ENCODE measurements around the gene GALNT4. TPM values are rescaled to one million over a fixed set of nuclear protein-coding genes. Genes with fewer than 3 reads are reported as not detected.
A peak's percentile ranks its signal among the peaks of the same experiment; 100 is the strongest.

GALNT4 gene
- total and polyA plus RNA-seq, 8 donors: 2.6 to 15.8 (median 5.2) TPM

- intact Hi-C loops (cut with DNase I): no loop called here
- no peaks in the 10 kb centered on the region for H3K36me3 ChIP-seq
- WGBS, 2 donors: 55 to 63% methylated on average over 1 of the region's 1 CpG
- ATAC-seq (no peak), DNase-seq (no peak), FAIRE-seq (no peak)
- no peak for TF ChIP-seq CTCF (IDR thresholded peaks at IDR 0.05)
- H3K9me3 ChIP-seq: no peaks in the 10 kb centered on the region
- H3K27ac ChIP-seq: no peak overlapping the region
- H3K4me1 ChIP-seq: no peaks in the 10 kb centered on the region
- H3K27me3 ChIP-seq: no peaks in the 10 kb centered on the region
- no peak overlapping the region for H3K4me3 ChIP-seq
Measured at GRCh38 chr12:89544022-89544421, 19.4 kb upstream of the GALNT4 start.

- Histone ChIP-seq H3K27ac (no peak overlapping the region), H3K4me1 (no peaks in the 10 kb centered on the region), H3K4me3 (no peak overlapping the region), H3K27me3 (no peaks in the 10 kb centered on the region), H3K36me3 (no peaks in the 10 kb centered on the region), H3K9me3 (no peaks in the 10 kb centered on the region)
- TF ChIP-seq CTCF (IDR thresholded peaks at IDR 0.05): peak; percentile 36 to 83 (median 73)
- DNase-seq (peak in 4 of 6 donors; percentile 47 to 73 (median 56)), ATAC-seq (peak; percentile 86 to 94 (median 92)), FAIRE-seq (no peak)
- intact Hi-C loops (cut with DNase I): no loop called here
- 5 to 7% methylated on average over 6 of the region's 6 CpGs for WGBS, 2 donors
Measured at GRCh38 chr12:89542912-89543592, 18.5 kb upstream of the GALNT4 start.

- DNase-seq (no peak), ATAC-seq (no peak), FAIRE-seq (no peak)
- Histone ChIP-seq H3K27ac (no peak overlapping the region), H3K27me3 (no peaks in the 10 kb centered on the region), H3K36me3 (no peaks in the 10 kb centered on the region), H3K4me1 (no peaks in the 10 kb centered on the region), H3K4me3 (no peak overlapping the region), H3K9me3 (no peaks in the 10 kb centered on the region)
- TF ChIP-seq CTCF (IDR thresholded peaks at IDR 0.05): no peak
- WGBS, 2 donors: 89 to 93% methylated on average over 2 of the region's 2 CpGs
- intact Hi-C loops (cut with DNase I): no loop called here
Measured at GRCh38 chr12:89542236-89542635, 17.6 kb upstream of the GALNT4 start.

GRCh38 chr12:89540586-89540985 is 16.0 kb upstream of the GALNT4 start:
- DNase-seq (no peak), ATAC-seq (no peak), FAIRE-seq (no peak)
- H3K4me1 ChIP-seq: no peaks in the 10 kb centered on the region
- no peak for TF ChIP-seq CTCF (IDR thresholded peaks at IDR 0.05)
- H3K27me3 ChIP-seq: no peaks in the 10 kb centered on the region
- no peak overlapping the region for H3K27ac ChIP-seq
- no peak overlapping the region for H3K4me3 ChIP-seq
- 64 to 91% methylated on average over 3 of the region's 3 CpGs for WGBS, 2 donors
- H3K36me3 ChIP-seq: no peaks in the 10 kb centered on the region
- H3K9me3 ChIP-seq: no peaks in the 10 kb centered on the region
- intact Hi-C loops (cut with DNase I): no loop called here

- Histone ChIP-seq H3K9me3 (no peaks in the 10 kb centered on the region), H3K4me1 (no peaks in the 10 kb centered on the region), H3K27me3 (no peaks in the 10 kb centered on the region), H3K36me3 (no peaks in the 10 kb centered on the region), H3K4me3 (no peak overlapping the region), H3K27ac (no peak overlapping the region)
- DNase-seq (no peak), FAIRE-seq (no peak), ATAC-seq (no peak)
- intact Hi-C loops (cut with DNase I): no loop called here
- 60 to 84% methylated on average over 5 of the region's 5 CpGs for WGBS, 2 donors
- no peak for TF ChIP-seq CTCF (IDR thresholded peaks at IDR 0.05)
Measured at GRCh38 chr12:89539426-89540223, 15.0 kb upstream of the GALNT4 start.

All from pancreas (tissue), 10 donors.